Caco-2 (cell line): ENCODE results near the gene BOLA1. TPM values are rescaled to one million over a fixed set of nuclear protein-coding genes. Genes with fewer than 3 reads are reported as not detected.

Source experiments
- BruUV-seq: library from RNA; stranded (reverse); fragments of 400-500 nt; replicated peaks from 2 replicates; lab custom pipeline; 2021; lab: Mats Ljungman, UMichigan
- CTCF ChIA-PET: fragments of 300-600 bp; sonication (Branson Sonifier 250); formaldehyde crosslinking; loops from one replicate; lab custom pipeline; 2022; ENCODE audit warnings: antibody characterized with exemption; lab: Charles Lee
- POLR2A ChIA-PET: fragments of 300-600 bp; sonication (Branson Sonifier 250); formaldehyde crosslinking; loops from one replicate; lab custom pipeline; 2022; ENCODE audit warnings: antibody characterized with exemption; lab: Charles Lee
- DNase-seq, 2 experiments: peaks; one replicate each; pipeline versions ENCODE4 v3.0.0 to v3.0.0-alpha.2; 2020 to 2022
- H3K27me3 ChIP-seq: replicated peaks from 2 replicates; pipeline ENCODE4 v1.6.0; 2011; ENCODE audit warnings: low read length; ENCODE audit not compliant: control insufficient read depth, insufficient read depth
- H3K36me3 ChIP-seq: 2 replicates; pipeline ENCODE4 v1.5.1; 2011; ENCODE audit warnings: low read length; ENCODE audit not compliant: control insufficient read depth, insufficient read depth
- H3K4me1 ChIP-seq: fragments of 250-450 bp; sonication (Bioruptor Pico); 2 replicates; pipeline ENCODE4 v1.5.1; 2020; ENCODE audit warnings: mild to moderate bottlenecking
- H3K4me3 ChIP-seq: 2 replicates; pipeline ENCODE4 v1.5.1; 2011; ENCODE audit warnings: low read depth, mild to moderate bottlenecking, control low read depth, low read length
- H3K9me3 ChIP-seq: fragments of 250-450 bp; sonication (Bioruptor Pico); 2 replicates; pipeline ENCODE4 v1.5.1; 2020; ENCODE audit warnings: mild to moderate bottlenecking, moderate library complexity
- H3K27ac Mint-ChIP-seq: one replicate; pipeline ENCODE4 v1.8.0; 2022; ENCODE audit warnings: mixed read lengths; ENCODE audit not compliant: unreplicated experiment
- H3K27me3 Mint-ChIP-seq: one replicate; pipeline ENCODE4 v1.8.0; 2022; ENCODE audit warnings: mixed read lengths; ENCODE audit not compliant: insufficient read depth, unreplicated experiment
- H3K36me3 Mint-ChIP-seq: one replicate; pipeline ENCODE4 v1.8.0; 2022; ENCODE audit warnings: mild to moderate bottlenecking, mixed read lengths; ENCODE audit not compliant: insufficient read depth, unreplicated experiment
- H3K4me1 Mint-ChIP-seq: one replicate; pipeline ENCODE4 v1.8.0; 2022; ENCODE audit warnings: low read depth, mixed read lengths; ENCODE audit not compliant: unreplicated experiment
- H3K4me3 Mint-ChIP-seq: one replicate; pipeline ENCODE4 v1.8.0; 2022; ENCODE audit warnings: mild to moderate bottlenecking, moderate library complexity, mixed read lengths; ENCODE audit not compliant: unreplicated experiment
- H3K9me3 Mint-ChIP-seq: one replicate; pipeline ENCODE4 v1.8.0; 2022; ENCODE audit warnings: mixed read lengths; ENCODE audit not compliant: unreplicated experiment
- CTCF ChIP-seq, 2 experiments: fragments of 200-600 bp in 1 of 2; IDR thresholded peaks; 1 replicate in 1 of 2; 2 replicates in 1 of 2; pipeline versions ENCODE4 v1.5.1 to v1.8.0; 2011 to 2022; ENCODE audit warnings: antibody characterized with exemption in 1 of 2, control low read depth in 1 of 2, inconsistent platforms in 1 of 2, low read depth in 1 of 2, low read length in 1 of 2, mild to moderate bottlenecking in 1 of 2, moderate library complexity in 1 of 2; ENCODE audit not compliant: insufficient read depth in 1 of 2, severe bottlenecking in 1 of 2, unreplicated experiment in 1 of 2
- intact Hi-C: fragments of 100-400 bp; cut with micrococcal nuclease; formaldehyde crosslinking; loops from one replicate; pipeline ENCODE4 v1.10.0; 2022; ENCODE audit not compliant: unreplicated experiment
- total RNA-seq: library from RNA; stranded (reverse); gene quantifications from 2 replicates; pipeline ENCODE4 v1.2.3, GENCODE V29; 2022

The BOLA1 gene
- total RNA-seq, 1 experiment from 2014 or later = 22.7 TPM

- Histone ChIP-seq H3K4me3 (no peak overlapping the region), H3K4me1 (peaks cover 12% of the 10 kb centered on the region), H3K9me3 (no peaks in the 10 kb centered on the region), H3K27me3 (no peaks in the 10 kb centered on the region), H3K36me3 (no peaks in the 10 kb centered on the region)
- no peak for DNase-seq
- Mint-ChIP-seq H3K27me3 (no peaks in the 10 kb centered on the region), H3K4me1 (peaks cover 19% of the 10 kb centered on the region), H3K9me3 (no peaks in the 10 kb centered on the region), H3K27ac (no peak overlapping the region), H3K36me3 (peaks cover 6% of the 10 kb centered on the region), H3K4me3 (no peak overlapping the region)
- intact Hi-C loops = no loop called here
- BruUV-seq = no TSS peak
- POLR2A ChIA-PET = no interaction called here
- no peak for TF ChIP-seq CTCF (IDR thresholded peaks at IDR 0.05; ENCODE audit: insufficient read depth in 1 of 2, low read depth in 1 of 2, low read length in 1 of 2, severe bottlenecking in 1 of 2, unreplicated experiment in 1 of 2)
- CTCF ChIA-PET = no interaction called here
Observed at GRCh38 chr1:149914545-149914944, 15.2 kb downstream of the BOLA1 start.

- BruUV-seq = no TSS peak
- ChIA-PET POLR2A (no interaction called here), CTCF (no interaction called here)
- TF ChIP-seq CTCF (IDR thresholded peaks at IDR 0.05; ENCODE audit: insufficient read depth in 1 of 2, low read depth in 1 of 2, low read length in 1 of 2, severe bottlenecking in 1 of 2, unreplicated experiment in 1 of 2) = no peak
- H3K36me3 Mint-ChIP-seq = peaks cover 8% of the 10 kb centered on the region
- no peaks in the 10 kb centered on the region for H3K27me3 Mint-ChIP-seq
- H3K27ac Mint-ChIP-seq = no peak overlapping the region
- Histone ChIP-seq H3K27me3 (no peaks in the 10 kb centered on the region), H3K36me3 (no peaks in the 10 kb centered on the region), H3K4me3 (no peak overlapping the region), H3K4me1 (peaks cover 1% of the 10 kb centered on the region), H3K9me3 (no peaks in the 10 kb centered on the region)
- H3K4me3 Mint-ChIP-seq = no peak overlapping the region
- H3K4me1 Mint-ChIP-seq = peaks cover 19% of the 10 kb centered on the region
- no peak for DNase-seq
- no peaks in the 10 kb centered on the region for H3K9me3 Mint-ChIP-seq
- intact Hi-C loops = no loop called here
Observed at GRCh38 chr1:149915429-149916192, 16.2 kb downstream of the BOLA1 start.

- H3K4me3 ChIP-seq = no peak overlapping the region
- no peaks in the 10 kb centered on the region for H3K36me3 ChIP-seq
- no peaks in the 10 kb centered on the region for H3K9me3 ChIP-seq
- Mint-ChIP-seq H3K9me3 (no peaks in the 10 kb centered on the region), H3K27me3 (no peaks in the 10 kb centered on the region), H3K4me1 (peaks cover 13% of the 10 kb centered on the region), H3K27ac (no peak overlapping the region), H3K36me3 (peaks cover 13% of the 10 kb centered on the region), H3K4me3 (peak overlapping the region; percentile 63)
- BruUV-seq = no TSS peak
- no peaks in the 10 kb centered on the region for H3K27me3 ChIP-seq
- no peaks in the 10 kb centered on the region; the same call in 1 of the 2 replicates for H3K4me1 ChIP-seq
- no peak for TF ChIP-seq CTCF (IDR thresholded peaks at IDR 0.05; ENCODE audit: insufficient read depth in 1 of 2, low read depth in 1 of 2, low read length in 1 of 2, severe bottlenecking in 1 of 2, unreplicated experiment in 1 of 2)
- CTCF ChIA-PET = no interaction called here
- POLR2A ChIA-PET = no interaction called here
- intact Hi-C loops = no loop called here
- no peak for DNase-seq
Observed at GRCh38 chr1:149916193-149916897, 17.0 kb downstream of the BOLA1 start.
